GM12875 (cell line): ENCODE measurements around the gene TBC1D22B.

Experiments
- H3K4me3 ChIP-seq: one replicate; pipeline ENCODE4 v1.5.1; 2011; ENCODE audit warnings: low read depth, low read length, control low read depth
- CTCF ChIP-seq: IDR thresholded peaks from 2 replicates; pipeline ENCODE4 v1.5.1; 2011; ENCODE audit warnings: low read depth, mild to moderate bottlenecking, control low read depth, inconsistent platforms, low read length, moderate library complexity, borderline replicate concordance; ENCODE audit not compliant: insufficient read depth

Gene TBC1D22B

GRCh38 chr6:37239950-37240713 lies 17.4 kb upstream of the TBC1D22B start:
- no peak for TF ChIP-seq CTCF

GRCh38 chr6:37241131-37241530 lies 16.4 kb upstream of the TBC1D22B start:
- no peak for TF ChIP-seq CTCF

More at GRCh38 chr6:37239950-37240713, 17.4 kb upstream of the TBC1D22B start:
- H3K4me3 ChIP-seq: no peak overlapping the region

DNA sequence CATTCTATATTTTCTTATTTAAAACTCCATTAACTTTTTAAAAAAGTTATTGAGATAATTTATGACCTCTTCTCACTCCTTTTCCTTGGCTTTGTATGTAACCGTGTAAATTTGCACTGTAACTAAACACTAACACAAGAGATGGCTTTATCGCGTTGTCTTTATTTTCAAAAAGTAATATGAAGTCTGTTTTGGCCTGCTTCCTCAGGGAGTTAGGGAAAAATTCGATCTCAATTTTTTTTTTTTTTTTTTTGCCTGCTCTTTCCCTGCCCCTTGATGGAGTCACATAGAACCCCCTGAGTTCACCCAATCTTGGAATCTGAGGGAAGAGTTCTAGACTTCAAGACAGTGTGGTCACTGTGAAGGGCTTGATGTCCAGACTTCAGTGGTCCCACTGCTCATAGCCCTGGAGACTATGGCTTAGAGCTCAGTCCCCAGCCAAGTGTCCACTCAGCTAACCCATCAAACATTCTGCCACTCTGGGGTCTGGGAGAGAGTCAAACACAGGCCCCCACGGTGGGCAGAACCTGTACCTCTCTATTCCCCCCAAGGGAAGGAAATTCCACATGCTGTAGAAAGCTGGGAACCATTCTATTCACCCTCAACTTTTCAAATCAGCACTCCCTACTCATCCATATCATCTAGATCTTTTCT lies 15.7 kb upstream of the TBC1D22B start:
- no peak for TF ChIP-seq CTCF

More at GRCh38 chr6:37241131-37241530, 16.4 kb upstream of the TBC1D22B start:
- H3K4me3 ChIP-seq: no peak overlapping the region

DNA sequence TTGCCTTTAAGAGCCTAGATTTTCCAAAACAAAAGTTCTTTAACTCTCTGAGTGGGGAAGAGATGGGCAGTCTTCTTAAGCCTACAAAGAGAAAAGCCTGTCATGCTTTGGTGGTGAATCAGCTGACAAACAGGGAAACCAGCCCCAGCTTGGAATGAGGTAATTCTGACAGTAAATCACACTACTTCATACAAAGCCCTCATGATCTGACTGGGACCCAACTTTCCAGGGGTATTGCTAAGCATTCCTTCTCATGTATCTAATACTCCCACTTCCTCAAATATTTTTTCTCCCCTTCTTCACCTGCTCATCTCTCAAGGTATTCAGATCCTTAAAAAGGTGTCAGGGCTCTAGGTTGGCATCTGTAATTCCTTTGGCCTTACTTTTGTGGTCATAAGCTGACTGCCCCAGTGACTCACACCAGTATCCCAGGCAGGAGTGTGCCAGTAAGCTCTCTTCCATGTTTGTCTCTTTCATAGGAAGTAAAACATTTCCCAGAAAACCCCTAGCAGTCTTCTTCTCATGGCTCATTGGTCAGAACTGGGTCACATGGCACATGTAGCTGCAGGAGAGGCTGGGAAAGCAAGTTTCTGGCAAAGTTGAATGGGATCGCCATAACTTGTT lies 15.0 kb upstream of the TBC1D22B start:
- TF ChIP-seq CTCF: no peak
- H3K4me3 ChIP-seq: no peak overlapping the region

More for the DNA sequence above, 15.7 kb upstream of the TBC1D22B start:
- no peak overlapping the region for H3K4me3 ChIP-seq

- TF ChIP-seq CTCF: no peak
- H3K4me3 ChIP-seq: no peak overlapping the region
Observed at GRCh38 chr6:37243131-37243815, 14.3 kb upstream of the TBC1D22B start.

DNA sequence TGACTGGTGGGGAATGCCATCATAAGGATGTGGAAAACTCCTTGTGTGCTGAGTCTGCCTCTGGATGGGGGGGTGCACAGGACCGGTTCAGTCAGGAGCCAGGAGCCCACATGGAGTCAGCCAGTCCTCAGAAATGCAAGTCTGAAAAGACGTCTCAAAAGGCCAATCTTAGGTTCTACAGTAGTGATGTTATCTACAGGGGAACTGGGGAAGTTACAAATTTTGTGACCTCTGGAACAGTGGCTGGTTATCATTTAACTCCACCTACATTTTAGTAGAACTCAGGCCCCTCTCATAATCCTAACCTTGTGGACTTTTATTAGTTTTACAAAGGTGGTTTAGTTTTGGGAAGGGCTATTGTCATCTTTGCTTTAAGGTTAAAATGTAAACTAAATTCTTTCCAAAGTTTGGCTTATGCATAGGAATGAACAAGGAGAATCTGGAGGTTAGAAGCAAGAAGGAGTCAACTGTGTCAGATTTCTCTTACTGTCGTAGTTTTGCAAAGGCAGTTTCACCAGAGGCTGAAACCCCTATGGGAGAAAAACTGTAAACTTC lies 13.7 kb upstream of the TBC1D22B start:
- TF ChIP-seq CTCF: no peak
- H3K4me3 ChIP-seq: no peak overlapping the region
